Mesenchymal stem cell (in vitro differentiated cells and primary cell): Measurements from ENCODE around the gene L3HYPDH.
A peak's percentile ranks its signal among the peaks of the same experiment; 100 is the strongest.

Experiments used
- DNase-seq: peaks from one replicate; pipeline ENCODE4 v3.0.0-alpha.2; 2013
- H2AFZ ChIP-seq: one replicate; pipeline ENCODE4 v1.6.1; 2013; ENCODE audit warnings: low read depth, mild to moderate bottlenecking, control low read depth, inconsistent platforms, low read length, moderate library complexity
- H2AK5ac ChIP-seq: 2 replicates; pipeline ENCODE4 v1.6.1; 2013; ENCODE audit warnings: low read length, moderate library complexity, mild to moderate bottlenecking, inconsistent platforms; ENCODE audit not compliant: severe bottlenecking
- H2BK120ac ChIP-seq: one replicate; pipeline ENCODE4 v1.6.1; 2013; ENCODE audit warnings: low read depth, mild to moderate bottlenecking, inconsistent platforms, low read length, moderate library complexity
- H2BK12ac ChIP-seq, 2 experiments: one replicate each; pipeline ENCODE4 v1.6.1; 2013; ENCODE audit warnings: inconsistent platforms in 2 of 2, low read length in 2 of 2, mild to moderate bottlenecking in 2 of 2, moderate library complexity in 2 of 2, control low read depth in 1 of 2
- H2BK15ac ChIP-seq: one replicate; pipeline ENCODE4 v1.6.1; 2013; ENCODE audit warnings: mild to moderate bottlenecking, low read depth, inconsistent platforms; ENCODE audit not compliant: poor library complexity, severe bottlenecking
- H2BK5ac ChIP-seq: 2 replicates; pipeline ENCODE4 v1.6.1; 2013; ENCODE audit warnings: low read depth, mild to moderate bottlenecking, low read length, control low read depth, inconsistent platforms; ENCODE audit not compliant: poor library complexity, severe bottlenecking
- H3K14ac ChIP-seq, 2 experiments: one replicate each; pipeline ENCODE4 v1.6.1; 2013; ENCODE audit warnings: inconsistent platforms in 2 of 2, low read length in 2 of 2, control low read depth in 1 of 2, mild to moderate bottlenecking in 1 of 2, moderate library complexity in 1 of 2
- H3K18ac ChIP-seq, 2 experiments: one replicate each; pipeline ENCODE4 v1.6.1; 2013; ENCODE audit warnings: inconsistent platforms in 2 of 2, low read length in 2 of 2, control low read depth in 1 of 2, low read depth in 1 of 2, mild to moderate bottlenecking in 1 of 2
- H3K23ac ChIP-seq, 2 experiments: one replicate each; pipeline ENCODE4 v1.6.1; 2013; ENCODE audit warnings: inconsistent platforms in 2 of 2, low read length in 2 of 2, mild to moderate bottlenecking in 2 of 2, moderate library complexity in 2 of 2, control low read depth in 1 of 2
- H3K27ac ChIP-seq: 2 replicates; pipeline ENCODE4 v1.5.1; 2013; ENCODE audit warnings: mild to moderate bottlenecking, moderate library complexity, low read length, control low read depth, inconsistent platforms; ENCODE audit not compliant: poor library complexity, severe bottlenecking
- H3K27me3 ChIP-seq, 2 experiments: 2 replicates each; pipeline versions ENCODE4 v1.6.1 to v1.7.0; 2013; ENCODE audit warnings: low read length in 2 of 2, mild to moderate bottlenecking in 2 of 2, moderate library complexity in 2 of 2, control low read depth in 1 of 2, inconsistent platforms in 1 of 2; ENCODE audit not compliant: control insufficient read depth in 1 of 2, insufficient read depth in 1 of 2
- H3K36me3 ChIP-seq, 2 experiments: 2 replicates each; pipeline versions ENCODE4 v1.6.1 to v1.7.0; 2013; ENCODE audit warnings: low read length in 2 of 2, control low read depth in 1 of 2, inconsistent platforms in 1 of 2, low read depth in 1 of 2, mild to moderate bottlenecking in 1 of 2; ENCODE audit not compliant: insufficient read depth in 2 of 2, control insufficient read depth in 1 of 2
- H3K4ac ChIP-seq, 2 experiments: one replicate each; pipeline ENCODE4 v1.6.1; 2013; ENCODE audit warnings: inconsistent platforms in 2 of 2, low read length in 2 of 2, mild to moderate bottlenecking in 2 of 2, moderate library complexity in 2 of 2, control low read depth in 1 of 2, low read depth in 1 of 2
- H3K4me1 ChIP-seq: 2 replicates; pipeline ENCODE4 v1.6.1; 2013; ENCODE audit warnings: low read depth, low read length, control low read depth; ENCODE audit not compliant: control insufficient read depth, insufficient read depth
- H3K4me2 ChIP-seq: 2 replicates; pipeline ENCODE4 v1.6.1; 2013; ENCODE audit warnings: low read length, mild to moderate bottlenecking, inconsistent platforms; ENCODE audit not compliant: poor library complexity, severe bottlenecking
- H3K4me3 ChIP-seq, 2 experiments: 2 replicates each; pipeline versions ENCODE4 v1.5.1 to v1.7.0; 2013; ENCODE audit warnings: low read length in 2 of 2, mild to moderate bottlenecking in 2 of 2, control low read depth in 1 of 2, low read depth in 1 of 2; ENCODE audit not compliant: insufficient read depth in 1 of 2
- H3K79me1 ChIP-seq: replicated peaks from 2 replicates; pipeline ENCODE4 v1.6.1; 2013; ENCODE audit warnings: mild to moderate bottlenecking, control low read depth, low read length, inconsistent platforms; ENCODE audit not compliant: poor library complexity, severe bottlenecking
- H3K9ac ChIP-seq: 2 replicates; pipeline ENCODE4 v1.7.0; 2013; ENCODE audit warnings: mild to moderate bottlenecking, low read length, moderate library complexity
- H3K9me3 ChIP-seq: 2 replicates; pipeline ENCODE4 v1.7.0; 2013; ENCODE audit warnings: mild to moderate bottlenecking, low read length; ENCODE audit not compliant: control insufficient read depth
- H4K8ac ChIP-seq: one replicate; pipeline ENCODE4 v1.6.1; 2013; ENCODE audit warnings: inconsistent platforms, mild to moderate bottlenecking, low read length, moderate library complexity
- H4K91ac ChIP-seq: one replicate; pipeline ENCODE4 v1.6.1; 2013; ENCODE audit warnings: mild to moderate bottlenecking, low read length, inconsistent platforms
- WGBS: methylation state at CpG from one replicate; pipeline ENCODE4 v1.1.7; 2013; ENCODE audit warnings: mixed read lengths; 5-methylcytosine and 5-hydroxymethylcytosine counted together

L3HYPDH gene

DNA sequence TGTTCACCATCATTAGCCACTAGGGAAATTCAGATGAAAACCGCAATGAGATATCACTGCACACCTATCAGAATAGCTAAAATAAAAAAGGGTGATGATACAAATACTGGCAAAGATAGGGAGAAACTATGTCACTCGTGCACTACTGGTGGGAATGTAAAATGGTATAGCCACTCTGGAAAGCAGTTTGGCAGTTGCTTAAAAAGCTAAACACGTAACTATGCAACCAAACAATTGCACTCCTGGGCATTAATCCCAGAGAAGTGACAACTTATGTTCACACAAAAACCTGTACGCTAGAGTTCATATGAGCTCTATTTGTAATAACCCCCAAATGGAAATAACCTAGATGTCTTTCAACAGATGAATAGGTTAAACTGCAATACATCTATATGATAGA, 54.4 kb downstream of the L3HYPDH start:
- no peaks in the 10 kb centered on the region for H3K27me3 ChIP-seq

DNA sequence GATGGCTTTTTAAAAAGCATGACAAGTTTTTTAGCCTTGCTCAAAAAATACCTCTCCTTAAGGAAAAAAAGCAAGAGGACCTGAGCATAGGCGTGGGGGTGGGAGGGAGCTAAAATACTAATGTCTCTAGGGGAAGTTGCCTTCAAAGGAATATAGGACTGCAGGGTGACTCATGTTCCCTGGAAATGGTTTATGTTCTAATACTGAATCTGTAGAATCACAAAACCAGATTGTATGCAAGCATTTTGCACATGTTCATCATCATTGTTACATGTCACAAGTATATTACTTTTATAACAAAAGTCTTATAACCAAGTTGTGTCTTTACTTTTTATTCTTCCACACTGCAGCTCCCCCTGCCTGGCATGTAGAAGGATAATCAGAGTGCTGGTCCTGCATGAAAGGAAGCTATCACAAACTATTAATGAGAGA, 55.6 kb downstream of the L3HYPDH start:
- no peak overlapping the region for H3K4me3 ChIP-seq
- peak; percentile 80 for DNase-seq
- H3K79me1 ChIP-seq: no peaks in the 10 kb centered on the region
- no peaks in the 10 kb centered on the region for H3K36me3 ChIP-seq
- H2BK120ac ChIP-seq: no peak overlapping the region
- H2BK15ac ChIP-seq: no peak overlapping the region
- no peak overlapping the region for H3K18ac ChIP-seq
- H3K23ac ChIP-seq: no peak overlapping the region
- H2AK5ac ChIP-seq: no peak overlapping the region
- no peak overlapping the region for H3K4ac ChIP-seq
- no peak overlapping the region for H4K91ac ChIP-seq
- H3K9ac ChIP-seq: peak overlapping the region; percentile 58
- H2BK12ac ChIP-seq: no peak overlapping the region
- H3K14ac ChIP-seq: no peak overlapping the region
- H3K27me3 ChIP-seq: no peaks in the 10 kb centered on the region
- no peak overlapping the region for H3K4me2 ChIP-seq
- no peak overlapping the region for H2BK5ac ChIP-seq
- H3K27ac ChIP-seq: no peak overlapping the region
- no peak overlapping the region for H4K8ac ChIP-seq
- H3K9me3 ChIP-seq: no peaks in the 10 kb centered on the region
- H3K4me1 ChIP-seq: peaks cover 4% of the 10 kb centered on the region
- no CpG with 5 or more reads among the region's 1 CpG for WGBS
- no peak overlapping the region for H2AFZ ChIP-seq

More for the DNA sequence above, 54.4 kb downstream of the L3HYPDH start:
- H2BK12ac ChIP-seq: no peak overlapping the region
- no peak overlapping the region for H3K4me3 ChIP-seq
- no peak overlapping the region for H4K8ac ChIP-seq
- H3K23ac ChIP-seq: no peak overlapping the region
- no peak overlapping the region for H3K14ac ChIP-seq
- no peak overlapping the region for H3K4me2 ChIP-seq
- H2BK15ac ChIP-seq: no peak overlapping the region
- no peak overlapping the region for H2AK5ac ChIP-seq
- WGBS: 96% methylated on average over 3 of the region's 4 CpGs
- no peak overlapping the region for H3K4ac ChIP-seq
- no peak for DNase-seq
- no peak overlapping the region for H2BK120ac ChIP-seq
- peaks cover 4% of the 10 kb centered on the region for H3K4me1 ChIP-seq
- H4K91ac ChIP-seq: no peak overlapping the region
- no peak overlapping the region for H2AFZ ChIP-seq
- peaks cover 3% of the 10 kb centered on the region for H3K79me1 ChIP-seq
- H3K36me3 ChIP-seq: no peaks in the 10 kb centered on the region
- no peak overlapping the region for H2BK5ac ChIP-seq
- H3K9me3 ChIP-seq: no peaks in the 10 kb centered on the region
- no peak overlapping the region for H3K18ac ChIP-seq
- H3K9ac ChIP-seq: no peak overlapping the region
- H3K27ac ChIP-seq: no peak overlapping the region

DNA sequence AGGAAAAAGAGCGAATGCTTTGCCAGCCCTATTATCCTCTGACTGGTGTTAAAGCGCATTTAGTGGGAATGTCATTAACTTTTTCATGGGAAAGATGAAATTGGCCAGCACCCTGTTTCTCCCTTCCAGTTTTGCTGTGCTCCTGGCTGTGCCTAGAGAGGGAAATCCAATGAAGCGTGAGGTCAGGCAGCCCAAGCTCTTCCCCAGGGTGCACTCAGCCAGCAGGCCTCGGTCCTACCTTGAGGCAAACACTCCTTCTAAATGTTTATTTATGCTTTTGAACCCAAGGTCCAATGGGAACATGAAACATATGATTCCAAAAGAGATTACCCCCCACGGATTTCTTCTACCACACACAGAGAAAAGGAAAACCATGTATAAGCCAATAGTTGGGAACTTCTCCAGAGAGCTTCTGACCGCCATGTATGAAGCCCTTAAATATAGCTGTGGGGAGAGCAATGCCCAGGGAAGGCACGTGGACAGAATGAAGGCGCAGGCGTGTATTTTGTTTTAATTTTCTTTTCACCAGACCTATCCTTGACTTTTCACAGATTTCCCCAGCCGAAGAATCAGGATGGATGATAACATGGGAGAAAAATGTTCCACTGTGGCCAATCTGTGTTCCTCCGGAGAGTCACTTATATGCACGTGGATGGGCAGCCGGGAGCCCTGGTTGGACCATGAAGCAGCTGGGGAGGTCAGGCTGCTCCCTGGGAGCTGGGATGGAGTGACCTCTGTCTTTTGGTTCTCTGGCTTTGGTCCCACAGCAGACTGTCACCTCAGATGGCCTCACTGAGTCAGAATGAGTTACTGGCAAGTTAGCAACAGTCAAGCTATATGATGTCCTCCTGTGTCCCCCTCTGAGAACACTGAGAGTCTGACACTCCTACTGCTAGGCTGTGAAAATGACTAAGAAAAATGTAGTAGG, 56.3 kb downstream of the L3HYPDH start:
- H3K9me3 ChIP-seq: no peaks in the 10 kb centered on the region
- no peaks in the 10 kb centered on the region for H3K79me1 ChIP-seq
- peak; percentile 83 for DNase-seq
- H3K23ac ChIP-seq: no peak overlapping the region
- peak overlapping the region; percentile 58 for H3K9ac ChIP-seq
- H2BK12ac ChIP-seq: peak overlapping the region in 1 of 2 experiments; percentile 64
- H2BK5ac ChIP-seq: no peak overlapping the region
- no peak overlapping the region for H2BK15ac ChIP-seq
- H2AK5ac ChIP-seq: no peak overlapping the region
- H3K4me3 ChIP-seq: no peak overlapping the region
- peaks cover 4% of the 10 kb centered on the region for H3K4me1 ChIP-seq
- no peaks in the 10 kb centered on the region for H3K27me3 ChIP-seq
- H3K27ac ChIP-seq: no peak overlapping the region
- H2AFZ ChIP-seq: no peak overlapping the region
- no peak overlapping the region for H4K8ac ChIP-seq
- WGBS: 55% methylated on average over 10 of the region's 13 CpGs
- no peak overlapping the region for H4K91ac ChIP-seq
- H3K4ac ChIP-seq: peak overlapping the region in 1 of 2 experiments; percentile 0
- H2BK120ac ChIP-seq: no peak overlapping the region
- peak overlapping the region in 1 of 2 experiments; percentile 59 for H3K14ac ChIP-seq
- H3K4me2 ChIP-seq: no peak overlapping the region
- no peaks in the 10 kb centered on the region for H3K36me3 ChIP-seq
- H3K18ac ChIP-seq: peak overlapping the region; percentile 34 to 43

DNA sequence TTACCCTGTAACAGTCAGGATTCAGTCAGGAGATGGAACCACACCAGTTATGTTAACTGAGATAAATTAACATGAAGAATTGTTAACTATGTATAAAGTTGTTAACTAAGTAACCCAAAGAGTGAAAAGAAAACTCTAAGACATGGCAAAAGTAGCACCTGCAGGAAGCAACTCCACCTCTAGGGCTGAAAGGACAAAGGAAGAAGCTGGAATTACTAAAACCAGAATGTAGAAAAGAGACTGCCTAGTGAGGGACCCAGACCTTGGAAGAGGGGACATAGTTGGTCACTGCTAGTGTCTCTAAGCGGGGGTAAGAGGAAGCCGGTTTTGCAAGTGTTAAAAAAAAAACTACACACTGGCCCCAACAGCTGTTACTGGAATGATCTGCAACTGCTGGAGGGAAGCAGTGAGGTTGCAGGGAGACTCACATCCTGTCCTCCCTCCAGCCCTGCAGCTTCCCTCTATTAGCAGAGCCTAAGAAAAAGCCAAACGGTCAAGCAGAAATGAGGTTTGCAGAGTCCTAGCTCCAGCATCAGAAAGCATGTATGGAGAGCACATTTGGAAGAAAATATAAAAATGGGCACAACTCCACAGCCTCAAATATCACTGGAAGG, 58.8 kb downstream of the L3HYPDH start:
- Histone ChIP-seq H3K27ac (no peak overlapping the region), H3K36me3 (no peaks in the 10 kb centered on the region), H3K23ac (no peak overlapping the region), H3K4me1 (peaks cover 3% of the 10 kb centered on the region), H3K4me2 (no peak overlapping the region), H3K9ac (no peak overlapping the region), H3K79me1 (no peaks in the 10 kb centered on the region), H3K4ac (peak overlapping the region in 1 of 2 experiments; percentile 30), H2BK12ac (no peak overlapping the region), H4K91ac (no peak overlapping the region), H3K14ac (no peak overlapping the region), H2AFZ (no peak overlapping the region), H2AK5ac (no peak overlapping the region), H2BK5ac (no peak overlapping the region), H3K27me3 (no peaks in the 10 kb centered on the region), H4K8ac (no peak overlapping the region), H3K4me3 (no peak overlapping the region), H2BK120ac (no peak overlapping the region), H3K9me3 (no peaks in the 10 kb centered on the region), H3K18ac (no peak overlapping the region), H2BK15ac (no peak overlapping the region)
- 34% methylated on average over 3 of the region's 3 CpGs for WGBS
- DNase-seq: peak; percentile 47
